GM12878 (cell line): Measurements from ENCODE around the gene KIF22. TPM values are rescaled to one million over a fixed set of nuclear protein-coding genes. Genes with fewer than 3 reads are reported as not detected.

Source experiments
- ATAC-seq: fragments of 200-7000 bp; cut with Tn5 transposase; 3 replicates; pipeline ENCODE4 v1.9.1; 2020; ENCODE audit warnings: mild to moderate bottlenecking, moderate library complexity
- BruUV-seq: library from RNA; stranded (reverse); fragments of 400-500 nt; replicated peaks from 2 replicates; lab custom pipeline; 2021; lab: Mats Ljungman, UMichigan
- CTCF ChIA-PET: fragments of 300-600 bp; sonication (Branson Sonifier 250); formaldehyde crosslinking; extraction: SDS; loops from one replicate; lab custom pipeline; 2021; ENCODE audit warnings: inconsistent platforms; lab: Yijun Ruan, JAX
- POLR2A ChIA-PET: fragments of 350-600 bp; formaldehyde crosslinking; extraction: SDS; loops from one replicate; lab custom pipeline; 2021; ENCODE audit warnings: inconsistent platforms; lab: Charles Lee
- RAD21 ChIA-PET: fragments of 300-600 bp; sonication (Branson Sonifier 250); formaldehyde crosslinking; loops from one replicate; lab custom pipeline; 2023; ENCODE audit warnings: antibody characterized with exemption; ENCODE audit not compliant: unreplicated experiment; lab: Charles Lee
- SMC1A ChIA-PET: fragments of 300-600 bp; sonication (Branson Sonifier 250); formaldehyde crosslinking; loops from one replicate; lab custom pipeline; 2023; ENCODE audit not compliant: unreplicated experiment, uncharacterized antibody; lab: Charles Lee
- DNase-seq: peaks from one replicate; pipeline ENCODE4 v3.0.0-alpha.2; 2011; ENCODE audit warnings: low read depth, low spot score
- FAIRE-seq: peaks from 3 replicates; lab custom pipeline; 2011; peaks lifted over from hg19 to GRCh38; lab: Jason Lieb, UNC
- H2AFZ ChIP-seq: 2 replicates; pipeline ENCODE4 v1.6.0; 2011; ENCODE audit warnings: low read depth, low read length, control low read depth; ENCODE audit not compliant: control insufficient read depth
- H3K27ac ChIP-seq: 2 replicates; pipeline ENCODE4 v1.5.1; 2011; ENCODE audit warnings: control low read depth; ENCODE audit not compliant: control insufficient read depth, insufficient read depth
- H3K27me3 ChIP-seq, 2 experiments: replicated peaks in 1 of 2; 2 replicates each; pipeline versions ENCODE4 v1.6.0 to v1.6.1; 2011; ENCODE audit warnings: low read length in 1 of 2; ENCODE audit not compliant: control insufficient read depth in 2 of 2, insufficient read depth in 2 of 2
- H3K36me3 ChIP-seq, 2 experiments: 2 replicates each; pipeline ENCODE4 v1.5.1; 2011; ENCODE audit warnings: low read length in 1 of 2; ENCODE audit not compliant: control insufficient read depth in 2 of 2, insufficient read depth in 2 of 2
- H3K4me1 ChIP-seq: 2 replicates; pipeline ENCODE4 v1.6.1; 2011; ENCODE audit warnings: mild to moderate bottlenecking, low read length, moderate library complexity, mixed read lengths; ENCODE audit not compliant: control insufficient read depth, insufficient read depth
- H3K4me2 ChIP-seq: 2 replicates; pipeline ENCODE4 v1.6.0; 2011; ENCODE audit warnings: control low read depth; ENCODE audit not compliant: control insufficient read depth, insufficient read depth
- H3K4me3 ChIP-seq: fragments of 200-600 bp; sonication (generic); 2 replicates; pipeline ENCODE4 v1.5.1; 2016
- H3K79me2 ChIP-seq: 2 replicates; pipeline ENCODE4 v1.6.0; 2011; ENCODE audit warnings: low read length; ENCODE audit not compliant: control insufficient read depth, insufficient read depth
- H3K9ac ChIP-seq: 2 replicates; pipeline ENCODE4 v1.8.0; 2011; ENCODE audit warnings: low read length, control low read depth, mixed read lengths; ENCODE audit not compliant: control insufficient read depth, insufficient read depth
- H3K9me3 ChIP-seq: replicated peaks from 3 replicates; pipeline ENCODE4 v1.5.1; 2011; ENCODE audit warnings: mild to moderate bottlenecking, low read length; ENCODE audit not compliant: control insufficient read depth, insufficient read depth
- H4K20me1 ChIP-seq: 2 replicates; pipeline ENCODE4 v1.6.0; 2011; ENCODE audit not compliant: control insufficient read depth, insufficient read depth
- CBX5 ChIP-seq: sonication (generic); IDR thresholded peaks from 2 replicates; pipeline ENCODE4 v1.6.1; 2016; ENCODE audit warnings: low read depth, moderate library complexity, mild to moderate bottlenecking, inconsistent platforms
- CTCF ChIP-seq, 3 experiments: IDR thresholded peaks in 2 of 3; conservative IDR thresholded peaks in 1 of 3; 2 replicates each; pipeline ENCODE4 v1.5.1; 2011; ENCODE audit warnings: low read depth in 3 of 3, low read length in 3 of 3, mild to moderate bottlenecking in 3 of 3, control low read depth in 2 of 3, moderate library complexity in 2 of 3, inconsistent platforms in 1 of 3, mixed read lengths in 1 of 3; ENCODE audit not compliant: control insufficient read depth in 2 of 3, insufficient read depth in 1 of 3; ENCODE audit errors: extremely low read depth in 1 of 3
- E2F4 ChIP-seq: IDR thresholded peaks from 2 replicates; pipeline ENCODE4 v1.6.1; 2012; ENCODE audit warnings: low read depth, low read length, improper control_type of control experiment
- IKZF2 ChIP-seq, 2 experiments: fragments of 450-650 bp; IDR thresholded peaks; 2 replicates each; pipeline ENCODE4 v1.6.1; 2017; ENCODE audit warnings: mild to moderate bottlenecking in 2 of 2, moderate library complexity in 2 of 2
- NR2F1 ChIP-seq: fragments of 450-650 bp; conservative IDR thresholded peaks from 2 replicates; pipeline ENCODE4 v1.6.1; 2017; ENCODE audit warnings: mild to moderate bottlenecking
- PAX8 ChIP-seq: fragments of 450-650 bp; IDR thresholded peaks from 2 replicates; pipeline ENCODE4 v1.6.1; 2017; ENCODE audit warnings: mild to moderate bottlenecking, moderate library complexity
- RB1 ChIP-seq: fragments of 450-650 bp; formaldehyde crosslinking; IDR thresholded peaks from 2 replicates; pipeline ENCODE4 v1.6.1; 2017; ENCODE audit warnings: mild to moderate bottlenecking, borderline replicate concordance
- TAF1 ChIP-seq: IDR thresholded peaks from 2 replicates; pipeline ENCODE4 v1.6.1; 2011; ENCODE audit warnings: mild to moderate bottlenecking, low read depth, low read length, borderline replicate concordance
- USF1 ChIP-seq: IDR thresholded peaks from 2 replicates; pipeline ENCODE4 v1.6.1; 2011; ENCODE audit warnings: borderline replicate concordance, low read depth, mild to moderate bottlenecking, moderate library complexity, mixed read lengths, low read length; ENCODE audit not compliant: insufficient read depth; ENCODE audit errors: extremely low read length
- ZNF24 ChIP-seq: fragments of 450-650 bp; IDR thresholded peaks from 2 replicates; pipeline ENCODE4 v1.6.1; 2017; ENCODE audit warnings: antibody characterized with exemption, mild to moderate bottlenecking
- WGBS: methylation state at CpG from one replicate; pipeline ENCODE4 v1.1.6; 2016; ENCODE audit warnings: low lambda C conversion rate; ENCODE audit not compliant: insufficient replicate concordance, insufficient coverage; ENCODE audit errors: missing lambda C conversion rate; 5-methylcytosine and 5-hydroxymethylcytosine counted together
- in situ Hi-C: fragments of 300-500 bp; cut with MboI; formaldehyde crosslinking; loops from 9 replicates; pipeline ENCODE4 v1.14.3; 2018; ENCODE audit warnings: mixed read lengths
- intact Hi-C: fragments of 100-400 bp; cut with micrococcal nuclease; formaldehyde crosslinking; loops from one replicate; pipeline ENCODE4 v1.14.2; 2022; ENCODE audit not compliant: unreplicated experiment
- polyA plus RNA-seq, 11 experiments: library from polyadenylated mRNA; depleted of rRNA in 4 of 11; unstranded in 6 of 11; stranded (reverse) in 5 of 11; fragments of >200 nt; fragmentation: Nextera tagmentation in 4 of 11; fragmentation: Illumina TruSeq in 1 of 11; extraction: Ambion mirVana in 4 of 11; extraction: Trizol in 1 of 11; gene quantifications; 1 replicate in 1 of 11; 2 replicates in 10 of 11; pipeline versions ENCODE4 v1.2.1 to v1.2.3, GENCODE V29; 2011 to 2016; ENCODE audit warnings: inconsistent platforms in 2 of 11, missing spikeins in 2 of 11, low read depth in 1 of 11
- total RNA-seq, 4 experiments: library from RNA; depleted of rRNA in 3 of 4; stranded (reverse); fragments of >200 nt in 3 of 4; fragmentation: Illumina TruSeq in 1 of 4; extraction: Trizol in 1 of 4; gene quantifications; 2 replicates each; pipeline versions ENCODE4 v1.2.1 to v1.2.3, GENCODE V29; 2013 to 2021
- TF ChIP-seq, protein P1 (sequence below): IDR thresholded peaks from 2 replicates; pipeline ENCODE4 v1.6.1; 2012; ENCODE audit warnings: mild to moderate bottlenecking, low read depth, low read length

Gene KIF22
- total and polyA plus RNA-seq, 10 of the 15 experiments (the other 5 are each of a cell fraction or from before 2014, with no cell fraction given), result 7.6 to 158 (median 132) TPM

GRCh38 chr16:29820730-29821642 lies 30.4 kb downstream of the KIF22 start:
- H3K27ac ChIP-seq, result peak overlapping the region; percentile 91
- H3K79me2 ChIP-seq, result peaks cover 64% of the 10 kb centered on the region
- 0% methylated on average over 11 of the region's 11 CpGs for WGBS
- H3K27me3 ChIP-seq, result no peaks in the 10 kb centered on the region
- peak; percentile 41 for DNase-seq
- no peak for FAIRE-seq
- BruUV-seq, result TSS peak; percentile 85
- ATAC-seq, result peak; percentile 80
- SMC1A ChIA-PET, result interaction anchor here (0.9 to 7.8 kb wide), 4 partner anchors 17 to 211 kb away, joined by 4 to 48 read pairs (median 6); no protein-coding TSS in a partner anchor
- H3K4me1 ChIP-seq, result peaks cover 22% of the 10 kb centered on the region
- H3K9ac ChIP-seq, result peak overlapping the region; percentile 91
- POLR2A ChIA-PET, result interaction anchor here (0.6 to 5.5 kb wide), 12 partner anchors 9 to 245 kb away, joined by 3 to 40 read pairs (median 5); partner anchors contain the start of genes ALDOA, C16orf54, CDIPT and KIF22
- H2AFZ ChIP-seq, result peak overlapping the region; percentile 18; the same call in 1 of the 2 replicates
- peak overlapping the region; percentile 94 for H3K4me3 ChIP-seq
- RAD21 ChIA-PET, result interaction anchor here (0.7 to 7.9 kb wide), 8 partner anchors 10 to 143 kb away, joined by 3 to 51 read pairs (median 4); partner anchors contain the start of genes MAZ and QPRT
- CTCF ChIA-PET, result interaction anchor here (0.8 to 8.3 kb wide), 9 partner anchors 9 to 194 kb away, joined by 4 to 99 read pairs (median 4); partner anchors contain the start of genes KIF22 and TMEM219
- no peaks in the 10 kb centered on the region for H3K9me3 ChIP-seq
- peaks cover 0 to 2% of the 10 kb centered on the region in 2 experiments; a peak in 1 of 4 replicates for H3K36me3 ChIP-seq
- in situ Hi-C loops, result no loop called here
- H4K20me1 ChIP-seq, result 0 out of 2 replicates have a peak, but pooled peaks cover 3% of the 10 kb centered on the region
- intact Hi-C loops, result loop anchor here (5.0 kb wide), 1 partner anchor 41 kb away; the partner anchor contains the start of gene CDIPT
- H3K4me2 ChIP-seq, result peak overlapping the region; percentile 96
- no peak for TF ChIP-seq CTCF (IDR thresholded peaks at IDR 0.05 in 2 of 3, conservative IDR thresholded peaks at IDR 0.05 in 1 of 3; ENCODE audit: control insufficient read depth in 2 of 3, extremely low read depth in 1 of 3, insufficient read depth in 1 of 3, low read depth in 3 of 3, low read length in 3 of 3)
- TF ChIP-seq ZNF24, result no peak
- TF ChIP-seq E2F4, result no peak
- TF ChIP-seq, protein P1, sequence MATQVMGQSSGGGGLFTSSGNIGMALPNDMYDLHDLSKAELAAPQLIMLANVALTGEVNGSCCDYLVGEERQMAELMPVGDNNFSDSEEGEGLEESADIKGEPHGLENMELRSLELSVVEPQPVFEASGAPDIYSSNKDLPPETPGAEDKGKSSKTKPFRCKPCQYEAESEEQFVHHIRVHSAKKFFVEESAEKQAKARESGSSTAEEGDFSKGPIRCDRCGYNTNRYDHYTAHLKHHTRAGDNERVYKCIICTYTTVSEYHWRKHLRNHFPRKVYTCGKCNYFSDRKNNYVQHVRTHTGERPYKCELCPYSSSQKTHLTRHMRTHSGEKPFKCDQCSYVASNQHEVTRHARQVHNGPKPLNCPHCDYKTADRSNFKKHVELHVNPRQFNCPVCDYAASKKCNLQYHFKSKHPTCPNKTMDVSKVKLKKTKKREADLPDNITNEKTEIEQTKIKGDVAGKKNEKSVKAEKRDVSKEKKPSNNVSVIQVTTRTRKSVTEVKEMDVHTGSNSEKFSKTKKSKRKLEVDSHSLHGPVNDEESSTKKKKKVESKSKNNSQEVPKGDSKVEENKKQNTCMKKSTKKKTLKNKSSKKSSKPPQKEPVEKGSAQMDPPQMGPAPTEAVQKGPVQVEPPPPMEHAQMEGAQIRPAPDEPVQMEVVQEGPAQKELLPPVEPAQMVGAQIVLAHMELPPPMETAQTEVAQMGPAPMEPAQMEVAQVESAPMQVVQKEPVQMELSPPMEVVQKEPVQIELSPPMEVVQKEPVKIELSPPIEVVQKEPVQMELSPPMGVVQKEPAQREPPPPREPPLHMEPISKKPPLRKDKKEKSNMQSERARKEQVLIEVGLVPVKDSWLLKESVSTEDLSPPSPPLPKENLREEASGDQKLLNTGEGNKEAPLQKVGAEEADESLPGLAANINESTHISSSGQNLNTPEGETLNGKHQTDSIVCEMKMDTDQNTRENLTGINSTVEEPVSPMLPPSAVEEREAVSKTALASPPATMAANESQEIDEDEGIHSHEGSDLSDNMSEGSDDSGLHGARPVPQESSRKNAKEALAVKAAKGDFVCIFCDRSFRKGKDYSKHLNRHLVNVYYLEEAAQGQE, result no peak
- TF ChIP-seq CBX5, result no peak
- peak; percentile 69 for TF ChIP-seq TAF1
- TF ChIP-seq PAX8, result no peak
- 0 out of 2 replicates have a peak, but pooled peaks have one; percentile 17 for TF ChIP-seq RB1
- 0 out of 2 replicates have a peak, but pooled peaks have one; percentile 28 for TF ChIP-seq NR2F1
- no peak for TF ChIP-seq IKZF2 (IDR thresholded peaks at IDR 0.05)
- TF ChIP-seq USF1, result peak; percentile 94
